GM12892 (cell line): ENCODE data around the gene C16orf86.

Experiments used
- POLR2A ChIP-seq: IDR thresholded peaks from 2 replicates; pipeline ENCODE4 v1.6.1; 2011; ENCODE audit warnings: low read depth, low read length, control low read depth
- POLR2AphosphoS5 ChIP-seq: IDR thresholded peaks from 2 replicates; pipeline ENCODE4 v1.6.1; 2011; ENCODE audit warnings: low read depth, low read length, control low read depth

DNA sequence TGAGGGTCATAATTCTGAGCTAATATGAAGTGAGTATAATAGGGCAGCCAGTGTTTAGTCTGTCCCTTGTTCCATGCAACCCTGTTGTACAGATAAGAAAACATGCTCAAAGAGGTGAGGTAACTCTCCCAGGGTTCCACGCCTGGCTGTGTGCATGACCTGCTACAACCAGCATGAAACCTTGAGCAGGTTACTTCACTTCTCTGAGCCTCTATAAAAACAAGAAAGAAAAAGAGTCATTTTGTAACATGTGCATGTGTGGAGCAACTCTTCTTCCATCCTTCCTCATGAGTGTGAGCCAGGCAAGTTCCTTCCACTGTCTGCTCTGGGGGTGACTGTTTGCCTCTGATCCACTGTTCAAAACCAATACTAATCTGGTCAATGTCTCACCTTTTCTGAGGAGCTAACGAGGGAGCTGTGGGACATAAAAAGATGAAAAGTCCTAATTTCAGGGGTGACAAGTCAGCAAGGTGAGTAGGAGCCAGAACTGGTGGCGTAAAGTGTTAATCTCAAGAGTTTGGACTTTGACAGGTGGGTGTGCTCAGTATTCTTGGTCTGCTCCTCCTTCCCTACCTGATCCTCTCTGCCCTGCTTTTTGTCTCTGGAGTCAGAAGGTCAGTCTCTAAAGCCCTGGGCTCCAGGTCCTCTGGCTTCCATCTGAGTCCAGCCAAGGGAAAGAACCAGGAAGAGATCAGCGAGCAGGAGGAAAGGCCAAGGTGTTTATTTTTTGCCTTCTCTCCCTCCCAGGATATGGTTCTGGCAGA, 31.0 kb downstream of the C16orf86 start:
- TF ChIP-seq POLR2A: no peak
- TF ChIP-seq POLR2AphosphoS5: no peak
